ENCODE results near the gene FUT9.

DNA sequence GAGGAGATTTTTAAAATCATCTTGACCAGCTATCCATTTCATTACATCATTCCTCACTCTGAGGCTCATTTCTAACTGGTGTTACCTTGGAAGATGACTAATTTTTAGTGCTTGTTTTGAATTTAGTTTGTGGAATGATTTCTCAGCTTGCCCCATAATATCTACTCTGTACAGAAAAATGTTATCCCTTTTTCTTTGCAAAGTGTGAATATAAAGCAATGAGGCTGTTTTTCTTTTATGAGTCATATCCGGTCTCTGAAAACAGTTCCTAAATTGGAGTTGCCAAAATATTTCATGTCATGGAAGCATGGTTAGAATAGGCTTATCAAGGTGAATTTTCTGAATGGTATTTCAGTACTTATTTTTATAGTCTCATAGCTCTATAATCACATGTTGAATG lies 43.8 kb downstream of the FUT9 start:
- no peak for TF ChIP-seq POLR2A (IDR thresholded peaks at IDR 0.05)
- TF ChIP-seq, protein P1, sequence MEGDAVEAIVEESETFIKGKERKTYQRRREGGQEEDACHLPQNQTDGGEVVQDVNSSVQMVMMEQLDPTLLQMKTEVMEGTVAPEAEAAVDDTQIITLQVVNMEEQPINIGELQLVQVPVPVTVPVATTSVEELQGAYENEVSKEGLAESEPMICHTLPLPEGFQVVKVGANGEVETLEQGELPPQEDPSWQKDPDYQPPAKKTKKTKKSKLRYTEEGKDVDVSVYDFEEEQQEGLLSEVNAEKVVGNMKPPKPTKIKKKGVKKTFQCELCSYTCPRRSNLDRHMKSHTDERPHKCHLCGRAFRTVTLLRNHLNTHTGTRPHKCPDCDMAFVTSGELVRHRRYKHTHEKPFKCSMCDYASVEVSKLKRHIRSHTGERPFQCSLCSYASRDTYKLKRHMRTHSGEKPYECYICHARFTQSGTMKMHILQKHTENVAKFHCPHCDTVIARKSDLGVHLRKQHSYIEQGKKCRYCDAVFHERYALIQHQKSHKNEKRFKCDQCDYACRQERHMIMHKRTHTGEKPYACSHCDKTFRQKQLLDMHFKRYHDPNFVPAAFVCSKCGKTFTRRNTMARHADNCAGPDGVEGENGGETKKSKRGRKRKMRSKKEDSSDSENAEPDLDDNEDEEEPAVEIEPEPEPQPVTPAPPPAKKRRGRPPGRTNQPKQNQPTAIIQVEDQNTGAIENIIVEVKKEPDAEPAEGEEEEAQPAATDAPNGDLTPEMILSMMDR (IDR thresholded peaks at IDR 0.05): no peak
